CD14-positive monocyte (primary cell): Measurements from ENCODE around the gene TRPM2. TPM values are rescaled to one million over a fixed set of nuclear protein-coding genes. Genes with fewer than 3 reads are reported as not detected.

Experiments
- DNase-seq, 3 donors: peaks; one replicate each; pipeline ENCODE4 v3.0.0-alpha.2; 2011 to 2022
- H2AFZ ChIP-seq: 2 replicates; pipeline ENCODE4 v1.6.0; 2012; ENCODE audit warnings: mild to moderate bottlenecking, low read depth, low read length, inconsistent platforms; ENCODE audit not compliant: insufficient read depth, poor library complexity, severe bottlenecking
- H3K27ac ChIP-seq, 2 donors: 1 replicate in 1 of 2; 2 replicates in 1 of 2; pipeline ENCODE4 v1.5.1; 2012 to 2013; ENCODE audit warnings: low read length in 2 of 2, control low read depth in 1 of 2, inconsistent platforms in 1 of 2, low read depth in 1 of 2, mild to moderate bottlenecking in 1 of 2
- H3K27me3 ChIP-seq, 2 donors: one replicate each; pipeline versions ENCODE4 v1.6.0 to v1.6.1; 2011 to 2013; ENCODE audit warnings: low read length in 2 of 2; ENCODE audit not compliant: control insufficient read depth in 2 of 2, insufficient read depth in 2 of 2
- H3K36me3 ChIP-seq, 2 donors: replicated peaks in 1 of 2; 1 replicate in 1 of 2; 2 replicates in 1 of 2; pipeline versions ENCODE4 v1.5.1 to v1.6.1; 2012 to 2013; ENCODE audit warnings: low read length in 2 of 2, control low read depth in 1 of 2, inconsistent platforms in 1 of 2, mild to moderate bottlenecking in 1 of 2; ENCODE audit not compliant: insufficient read depth in 2 of 2, control insufficient read depth in 1 of 2
- H3K4me1 ChIP-seq, 2 donors: 1 replicate in 1 of 2; 2 replicates in 1 of 2; pipeline versions ENCODE4 v1.5.1 to v1.6.1; 2012 to 2013; ENCODE audit warnings: low read length in 2 of 2, control low read depth in 1 of 2, inconsistent platforms in 1 of 2, mild to moderate bottlenecking in 1 of 2, moderate library complexity in 1 of 2; ENCODE audit not compliant: insufficient read depth in 2 of 2, control insufficient read depth in 1 of 2
- H3K4me2 ChIP-seq: replicated peaks from 2 replicates; pipeline ENCODE3; 2012; ENCODE audit warnings: low read length, moderate library complexity, mild to moderate bottlenecking; ENCODE audit not compliant: poor library complexity, severe bottlenecking; ENCODE audit errors: extremely low read depth
- H3K4me3 ChIP-seq, 3 experiments: fragments of 200-600 bp in 1 of 3; sonication (generic) in 1 of 3; replicated peaks in 1 of 3; 1 replicate in 2 of 3; 2 replicates in 1 of 3; pipeline ENCODE4 v1.5.1; 2011 to 2013; ENCODE audit warnings: low read length in 3 of 3, mild to moderate bottlenecking in 3 of 3, control low read depth in 2 of 3, low read depth in 2 of 3, inconsistent platforms in 1 of 3, moderate library complexity in 1 of 3
- H3K79me2 ChIP-seq: 2 replicates; pipeline ENCODE4 v1.6.0; 2012; ENCODE audit warnings: mild to moderate bottlenecking, control low read depth, inconsistent platforms, low read length, moderate library complexity; ENCODE audit not compliant: insufficient read depth
- H3K9ac ChIP-seq: 2 replicates; pipeline ENCODE4 v1.6.0; 2017; ENCODE audit warnings: low read length, mild to moderate bottlenecking; ENCODE audit not compliant: insufficient read depth, poor library complexity, severe bottlenecking
- H3K9me3 ChIP-seq, 2 donors: replicated peaks in 1 of 2; 1 replicate in 1 of 2; 2 replicates in 1 of 2; pipeline versions ENCODE4 v1.5.1 to v1.6.1; 2012 to 2013; ENCODE audit warnings: low read length in 2 of 2, control low read depth in 1 of 2; ENCODE audit not compliant: control insufficient read depth in 1 of 2, insufficient read depth in 1 of 2
- H4K20me1 ChIP-seq: 2 replicates; pipeline ENCODE4 v1.6.0; 2012; ENCODE audit warnings: mild to moderate bottlenecking, low read length, control low read depth, moderate library complexity; ENCODE audit not compliant: insufficient read depth
- H3K27ac Mint-ChIP-seq, 7 donors: one replicate each; pipeline ENCODE4 v1.8.0; 2020; ENCODE audit warnings: mild to moderate bottlenecking in 7 of 7, mixed read lengths in 7 of 7, moderate library complexity in 6 of 7, inconsistent platforms in 2 of 7
- H3K27me3 Mint-ChIP-seq, 3 donors: one replicate each; pipeline ENCODE4 v1.8.0; 2021 to 2022; ENCODE audit warnings: low read depth in 3 of 3, mild to moderate bottlenecking in 3 of 3, mixed read lengths in 3 of 3, moderate library complexity in 3 of 3, inconsistent platforms in 1 of 3
- H3K36me3 Mint-ChIP-seq, 2 donors: one replicate each; pipeline ENCODE4 v1.8.0; 2020; ENCODE audit warnings: mixed read lengths in 2 of 2, inconsistent platforms in 1 of 2, mild to moderate bottlenecking in 1 of 2
- H3K4me1 Mint-ChIP-seq: one replicate; pipeline ENCODE4 v1.8.0; 2020; ENCODE audit warnings: mild to moderate bottlenecking, mixed read lengths
- H3K4me3 Mint-ChIP-seq, 2 donors: one replicate each; pipeline ENCODE4 v1.8.0; 2020; ENCODE audit warnings: mild to moderate bottlenecking in 2 of 2, mixed read lengths in 2 of 2, moderate library complexity in 1 of 2
- H3K9me3 Mint-ChIP-seq, 7 donors: one replicate each; pipeline ENCODE4 v1.8.0; 2020 to 2022; ENCODE audit warnings: mixed read lengths in 7 of 7, mild to moderate bottlenecking in 6 of 7, moderate library complexity in 6 of 7, inconsistent platforms in 2 of 7
- WGBS: methylation state at CpG from one replicate; pipeline ENCODE4 v1.1.5; 2013; ENCODE audit warnings: missing lambda C conversion rate; ENCODE audit not compliant: insufficient coverage; 5-methylcytosine and 5-hydroxymethylcytosine counted together
- intact Hi-C, 2 donors: fragments of 100-400 bp; cut with micrococcal nuclease; formaldehyde crosslinking; loops; one replicate each; pipeline versions ENCODE4 v1.15.0 to v1.15.1; 2023
- polyA plus RNA-seq, 3 donors: library from polyadenylated mRNA; depleted of rRNA in 1 of 3; unstranded in 2 of 3; stranded (reverse) in 1 of 3; fragments of 300-500 nt in 2 of 3; fragments of >200 nt in 1 of 3; fragmentation: Illumina TruSeq in 2 of 3; gene quantifications; 1 replicate in 2 of 3; 2 replicates in 1 of 3; pipeline ENCODE4 v1.2.3, GENCODE V29; 2012 to 2021
- TF ChIP-seq, protein P1 (sequence below): fragments of 200-600 bp; IDR thresholded peaks from one replicate; pipeline ENCODE4 v1.8.0; 2022; ENCODE audit warnings: antibody characterized with exemption, mild to moderate bottlenecking

TRPM2 gene
- polyA plus RNA-seq, 3 donors = 7.6 to 21.6 (median 12.2) TPM

GRCh38 chr21:44399151-44399954 lies 45.9 kb downstream of the TRPM2 start:
- Histone ChIP-seq H2AFZ (no peak overlapping the region), H4K20me1 (no peaks in the 10 kb centered on the region), H3K9me3 (peaks cover 0 to 3% of the 10 kb centered on the region in 2 donors), H3K27ac (no peak overlapping the region), H3K4me2 (no peak overlapping the region), H3K27me3 (no peaks in the 10 kb centered on the region), H3K79me2 (no peaks in the 10 kb centered on the region), H3K4me3 (no peak overlapping the region), H3K9ac (no peak overlapping the region), H3K4me1 (no peaks in the 10 kb centered on the region), H3K36me3 (peaks cover 78 to 85% of the 10 kb centered on the region in 2 donors)
- Mint-ChIP-seq H3K27me3 (peaks cover 0 to 2% (median 0%) of the 10 kb centered on the region in 3 donors), H3K36me3 (peaks cover 45 to 75% of the 10 kb centered on the region in 2 donors), H3K4me1 (no peaks in the 10 kb centered on the region), H3K4me3 (no peak overlapping the region), H3K9me3 (peaks cover 0 to 8% (median 2%) of the 10 kb centered on the region in 7 donors), H3K27ac (peak overlapping the region in 1 of 7 donors; percentile 42)
- 97% methylated on average over 33 of the region's 33 CpGs for WGBS
- TF ChIP-seq, protein P1, sequence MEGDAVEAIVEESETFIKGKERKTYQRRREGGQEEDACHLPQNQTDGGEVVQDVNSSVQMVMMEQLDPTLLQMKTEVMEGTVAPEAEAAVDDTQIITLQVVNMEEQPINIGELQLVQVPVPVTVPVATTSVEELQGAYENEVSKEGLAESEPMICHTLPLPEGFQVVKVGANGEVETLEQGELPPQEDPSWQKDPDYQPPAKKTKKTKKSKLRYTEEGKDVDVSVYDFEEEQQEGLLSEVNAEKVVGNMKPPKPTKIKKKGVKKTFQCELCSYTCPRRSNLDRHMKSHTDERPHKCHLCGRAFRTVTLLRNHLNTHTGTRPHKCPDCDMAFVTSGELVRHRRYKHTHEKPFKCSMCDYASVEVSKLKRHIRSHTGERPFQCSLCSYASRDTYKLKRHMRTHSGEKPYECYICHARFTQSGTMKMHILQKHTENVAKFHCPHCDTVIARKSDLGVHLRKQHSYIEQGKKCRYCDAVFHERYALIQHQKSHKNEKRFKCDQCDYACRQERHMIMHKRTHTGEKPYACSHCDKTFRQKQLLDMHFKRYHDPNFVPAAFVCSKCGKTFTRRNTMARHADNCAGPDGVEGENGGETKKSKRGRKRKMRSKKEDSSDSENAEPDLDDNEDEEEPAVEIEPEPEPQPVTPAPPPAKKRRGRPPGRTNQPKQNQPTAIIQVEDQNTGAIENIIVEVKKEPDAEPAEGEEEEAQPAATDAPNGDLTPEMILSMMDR = no peak
- no peak for DNase-seq
- intact Hi-C loops = no loop called here

- intact Hi-C loops = no loop called here
- H3K9me3 Mint-ChIP-seq = peaks cover 0 to 8% (median 2%) of the 10 kb centered on the region in 7 donors
Observed at GRCh38 chr21:44399955-44400790, 46.8 kb downstream of the TRPM2 start.

More at GRCh38 chr21:44399955-44400790, 46.8 kb downstream of the TRPM2 start:
- 97% methylated on average over 24 of the region's 25 CpGs for WGBS
- no peak overlapping the region for H3K4me3 Mint-ChIP-seq
- H3K4me1 Mint-ChIP-seq = no peaks in the 10 kb centered on the region
- H3K27me3 Mint-ChIP-seq = peaks cover 0 to 2% (median 0%) of the 10 kb centered on the region in 3 donors
- no peak overlapping the region for H3K27ac Mint-ChIP-seq
- Histone ChIP-seq H3K27me3 (no peaks in the 10 kb centered on the region), H3K27ac (no peak overlapping the region), H3K79me2 (no peaks in the 10 kb centered on the region), H2AFZ (no peak overlapping the region), H3K9me3 (peaks cover 0 to 3% of the 10 kb centered on the region in 2 donors), H3K4me3 (no peak overlapping the region), H3K4me2 (no peak overlapping the region), H3K36me3 (peaks cover 76 to 85% of the 10 kb centered on the region in 2 donors), H4K20me1 (no peaks in the 10 kb centered on the region), H3K9ac (no peak overlapping the region), H3K4me1 (no peaks in the 10 kb centered on the region)
- peak in 1 of 3 donors; percentile 2 for DNase-seq
- TF ChIP-seq, protein P1 = no peak
- peaks cover 37 to 67% of the 10 kb centered on the region in 2 donors for H3K36me3 Mint-ChIP-seq
